ENCODE data around the gene CDADC1.

- TF ChIP-seq, protein P1, sequence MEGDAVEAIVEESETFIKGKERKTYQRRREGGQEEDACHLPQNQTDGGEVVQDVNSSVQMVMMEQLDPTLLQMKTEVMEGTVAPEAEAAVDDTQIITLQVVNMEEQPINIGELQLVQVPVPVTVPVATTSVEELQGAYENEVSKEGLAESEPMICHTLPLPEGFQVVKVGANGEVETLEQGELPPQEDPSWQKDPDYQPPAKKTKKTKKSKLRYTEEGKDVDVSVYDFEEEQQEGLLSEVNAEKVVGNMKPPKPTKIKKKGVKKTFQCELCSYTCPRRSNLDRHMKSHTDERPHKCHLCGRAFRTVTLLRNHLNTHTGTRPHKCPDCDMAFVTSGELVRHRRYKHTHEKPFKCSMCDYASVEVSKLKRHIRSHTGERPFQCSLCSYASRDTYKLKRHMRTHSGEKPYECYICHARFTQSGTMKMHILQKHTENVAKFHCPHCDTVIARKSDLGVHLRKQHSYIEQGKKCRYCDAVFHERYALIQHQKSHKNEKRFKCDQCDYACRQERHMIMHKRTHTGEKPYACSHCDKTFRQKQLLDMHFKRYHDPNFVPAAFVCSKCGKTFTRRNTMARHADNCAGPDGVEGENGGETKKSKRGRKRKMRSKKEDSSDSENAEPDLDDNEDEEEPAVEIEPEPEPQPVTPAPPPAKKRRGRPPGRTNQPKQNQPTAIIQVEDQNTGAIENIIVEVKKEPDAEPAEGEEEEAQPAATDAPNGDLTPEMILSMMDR (IDR thresholded peaks at IDR 0.05; ENCODE audit: low read depth, low read length, poor library complexity, severe bottlenecking), result no peak
- TF ChIP-seq EZH2phosphoT487 (IDR thresholded peaks at IDR 0.05; ENCODE audit: borderline replicate concordance, low read length), result no peak
These were observed 55.1 kb downstream of the CDADC1 start for GRCh38 chr13:49302817-49303216.

Data from DOHH2 (cell line).